OCI-LY1 (cell line): ENCODE data around the gene POLA1.

Experiments used
- EZH2 ChIP-seq: fragments of 200-600 bp; sonication (generic), shearing (Covaris generic); IDR thresholded peaks from 2 replicates; pipeline ENCODE4 v1.8.0; 2017; ENCODE audit warnings: borderline replicate concordance, mixed run types, mild to moderate bottlenecking, antibody characterized with exemption, low read length, moderate library complexity, mixed read lengths
- TF ChIP-seq, protein P1 (sequence below): fragments of 200-600 bp; sonication (generic), shearing (Covaris generic); IDR thresholded peaks from 2 replicates; pipeline ENCODE4 v1.5.1; 2017; ENCODE audit warnings: mild to moderate bottlenecking, antibody characterized with exemption, low read length, moderate library complexity, mixed read lengths

GRCh38 chrX:24659106-24659505 lies 34.6 kb upstream of the POLA1 start:
- TF ChIP-seq, protein P1, sequence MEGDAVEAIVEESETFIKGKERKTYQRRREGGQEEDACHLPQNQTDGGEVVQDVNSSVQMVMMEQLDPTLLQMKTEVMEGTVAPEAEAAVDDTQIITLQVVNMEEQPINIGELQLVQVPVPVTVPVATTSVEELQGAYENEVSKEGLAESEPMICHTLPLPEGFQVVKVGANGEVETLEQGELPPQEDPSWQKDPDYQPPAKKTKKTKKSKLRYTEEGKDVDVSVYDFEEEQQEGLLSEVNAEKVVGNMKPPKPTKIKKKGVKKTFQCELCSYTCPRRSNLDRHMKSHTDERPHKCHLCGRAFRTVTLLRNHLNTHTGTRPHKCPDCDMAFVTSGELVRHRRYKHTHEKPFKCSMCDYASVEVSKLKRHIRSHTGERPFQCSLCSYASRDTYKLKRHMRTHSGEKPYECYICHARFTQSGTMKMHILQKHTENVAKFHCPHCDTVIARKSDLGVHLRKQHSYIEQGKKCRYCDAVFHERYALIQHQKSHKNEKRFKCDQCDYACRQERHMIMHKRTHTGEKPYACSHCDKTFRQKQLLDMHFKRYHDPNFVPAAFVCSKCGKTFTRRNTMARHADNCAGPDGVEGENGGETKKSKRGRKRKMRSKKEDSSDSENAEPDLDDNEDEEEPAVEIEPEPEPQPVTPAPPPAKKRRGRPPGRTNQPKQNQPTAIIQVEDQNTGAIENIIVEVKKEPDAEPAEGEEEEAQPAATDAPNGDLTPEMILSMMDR = no peak
- TF ChIP-seq EZH2 = no peak
